HCT116 (cell line): ENCODE measurements around the gene DQX1. TPM values are rescaled to one million over a fixed set of nuclear protein-coding genes. Genes with fewer than 3 reads are reported as not detected.

ENCODE experiments used
- ATAC-seq: fragments of 200-7000 bp; cut with Tn5 transposase; 2 replicates; pipeline ENCODE4 v1.9.1; 2020; ENCODE audit warnings: mild to moderate bottlenecking, moderate library complexity
- BruUV-seq: library from RNA; stranded (reverse); fragments of 400-500 nt; replicated peaks from 2 replicates; lab custom pipeline; 2021; lab: Mats Ljungman, UMichigan
- CTCF ChIA-PET: fragments of 300-600 bp; sonication (Branson Sonifier 250); formaldehyde crosslinking; loops from one replicate; lab custom pipeline; 2021; ENCODE audit warnings: antibody characterized with exemption; lab: Charles Lee
- POLR2A ChIA-PET: fragments of 300-600, 350-600 bp; sonication (Branson Sonifier 250); formaldehyde crosslinking; loops from one replicate; lab custom pipeline; 2021; ENCODE audit warnings: antibody characterized with exemption; lab: Charles Lee
- RAD21 ChIA-PET, 2 experiments: fragments of 300-600 bp; sonication (Branson Sonifier 250); formaldehyde crosslinking; loops; one replicate each; lab custom pipeline; 2023; ENCODE audit warnings: low total read pairs in 2 of 2; ENCODE audit not compliant: uncharacterized antibody in 2 of 2, unreplicated experiment in 2 of 2, low non-redundant PET in 1 of 2; lab: Charles Lee
- DNase-seq: peaks from one replicate; pipeline ENCODE4 v3.0.0-alpha.2; 2010; ENCODE audit warnings: low read depth, low spot score
- H2AFZ ChIP-seq: fragments of 200-600 bp; shearing (Covaris generic), sonication (generic); 2 replicates; pipeline ENCODE4 v1.6.1; 2017; ENCODE audit warnings: low read depth, mixed run types, mixed read lengths, antibody characterized with exemption, low read length; ENCODE audit not compliant: poor library complexity, severe bottlenecking
- H3K27ac ChIP-seq: 2 replicates; pipeline ENCODE4 v1.5.1; 2012; ENCODE audit warnings: low read depth, low read length
- H3K27me3 ChIP-seq: fragments of 200-600 bp; sonication (generic); 2 replicates; pipeline ENCODE4 v1.6.1; 2016; ENCODE audit warnings: mixed run types, low read length, mixed read lengths; ENCODE audit not compliant: insufficient read depth
- H3K36me3 ChIP-seq, 2 experiments: fragments of 200-500 bp in 1 of 2; fragments of 200-600 bp in 1 of 2; sonication (Bioruptor generic) in 1 of 2; sonication (generic) in 1 of 2; 2 replicates each; pipeline versions ENCODE4 v1.5.1 to v1.6.1; 2014 to 2016; ENCODE audit warnings: low read length in 2 of 2, inconsistent platforms in 1 of 2, mixed read lengths in 1 of 2, mixed run types in 1 of 2; ENCODE audit not compliant: insufficient read depth in 2 of 2, control insufficient read depth in 1 of 2
- H3K4me1 ChIP-seq, 2 experiments: fragments of 200-600 bp in 1 of 2; sonication (generic) in 1 of 2; 2 replicates each; pipeline versions ENCODE4 v1.5.1 to v1.6.1; 2012 to 2017; ENCODE audit warnings: low read length in 2 of 2, inconsistent platforms in 1 of 2, mild to moderate bottlenecking in 1 of 2, mixed read lengths in 1 of 2, mixed run types in 1 of 2, moderate library complexity in 1 of 2; ENCODE audit not compliant: insufficient read depth in 2 of 2, control insufficient read depth in 1 of 2
- H3K4me2 ChIP-seq: fragments of 200-600 bp; sonication (generic); 2 replicates; pipeline ENCODE4 v1.6.1; 2017; ENCODE audit warnings: mixed run types, low read length, mixed read lengths
- H3K4me3 ChIP-seq, 2 experiments: fragments of 200-600 bp in 1 of 2; sonication (generic) in 1 of 2; replicated peaks in 1 of 2; 2 replicates each; pipeline ENCODE4 v1.5.1; 2011 to 2016; ENCODE audit warnings: low read length in 2 of 2, control low read depth in 1 of 2, low read depth in 1 of 2, mild to moderate bottlenecking in 1 of 2, mixed read lengths in 1 of 2, mixed run types in 1 of 2
- H3K79me2 ChIP-seq: fragments of 200-600 bp; sonication (generic); 2 replicates; pipeline ENCODE4 v1.6.1; 2017; ENCODE audit warnings: mild to moderate bottlenecking, mixed run types, low read length, moderate library complexity, mixed read lengths; ENCODE audit not compliant: insufficient read depth
- H3K9ac ChIP-seq: fragments of 200-600 bp; sonication (generic); 2 replicates; pipeline ENCODE4 v1.6.1; 2016; ENCODE audit warnings: low read length, mixed read lengths
- H3K9me2 ChIP-seq: fragments of 200-600 bp; sonication (generic), shearing (Covaris generic); 2 replicates; pipeline ENCODE4 v1.6.1; 2017; ENCODE audit warnings: mixed run types, mild to moderate bottlenecking, moderate library complexity; ENCODE audit not compliant: insufficient read depth
- H3K9me3 ChIP-seq, 2 experiments: fragments of 200-500 bp in 1 of 2; fragments of 200-600 bp in 1 of 2; sonication (Bioruptor generic) in 1 of 2; sonication (generic) in 1 of 2; 2 replicates each; pipeline ENCODE4 v1.6.1; 2014 to 2017; ENCODE audit warnings: low read length in 2 of 2, mixed read lengths in 2 of 2, inconsistent platforms in 1 of 2, low read depth in 1 of 2, mild to moderate bottlenecking in 1 of 2, mixed run types in 1 of 2, moderate library complexity in 1 of 2; ENCODE audit not compliant: control insufficient read depth in 1 of 2, insufficient read depth in 1 of 2
- H4K20me1 ChIP-seq: fragments of 200-600 bp; sonication (generic), shearing (Covaris generic); 2 replicates; pipeline ENCODE4 v1.6.1; 2017; ENCODE audit warnings: mixed run types, mild to moderate bottlenecking, moderate library complexity; ENCODE audit not compliant: insufficient read depth
- CBX3 ChIP-seq: IDR thresholded peaks from 2 replicates; pipeline ENCODE4 v1.6.1; 2012; ENCODE audit warnings: low read depth
- EGR1 ChIP-seq: IDR thresholded peaks from 2 replicates; pipeline ENCODE4 v1.6.1; 2012; ENCODE audit warnings: low read depth
- ELF1 ChIP-seq: IDR thresholded peaks from 2 replicates; pipeline ENCODE4 v1.6.1; 2012; ENCODE audit warnings: low read depth, borderline replicate concordance
- EZH2 ChIP-seq: fragments of 200-600 bp; sonication (generic); IDR thresholded peaks from 2 replicates; pipeline ENCODE4 v1.6.1; 2017; ENCODE audit warnings: antibody characterized with exemption, mixed run types
- EZH2phosphoT487 ChIP-seq: fragments of 200-600 bp; IDR thresholded peaks from 2 replicates; pipeline ENCODE4 v1.6.1; 2018; ENCODE audit warnings: antibody characterized with exemption, borderline replicate concordance
- FOSL1 ChIP-seq: IDR thresholded peaks from 2 replicates; pipeline ENCODE4 v1.6.1; 2012; ENCODE audit warnings: low read depth
- JUND ChIP-seq: IDR thresholded peaks from 2 replicates; pipeline ENCODE4 v1.6.1; 2012
- POLR2A ChIP-seq: IDR thresholded peaks from 2 replicates; pipeline ENCODE4 v1.7.0; 2011; ENCODE audit warnings: borderline replicate concordance; ENCODE audit not compliant: insufficient read depth, insufficient read length; ENCODE audit errors: extremely low read depth
- POLR2AphosphoS5 ChIP-seq: IDR thresholded peaks from 2 replicates; pipeline ENCODE4 v1.6.1; 2011; ENCODE audit warnings: mild to moderate bottlenecking, low read depth, low read length, moderate library complexity
- SP1 ChIP-seq: IDR thresholded peaks from 2 replicates; pipeline ENCODE4 v1.6.1; 2012; ENCODE audit warnings: low read depth
- TCF7L2 ChIP-seq: IDR thresholded peaks from 2 replicates; pipeline ENCODE4 v1.7.0; 2011; ENCODE audit warnings: borderline replicate concordance, inconsistent platforms; ENCODE audit not compliant: insufficient read depth, insufficient read length; ENCODE audit errors: extremely low read depth
- YY1 ChIP-seq: IDR thresholded peaks from 2 replicates; pipeline ENCODE4 v1.6.1; 2011; ENCODE audit warnings: low read length, low read depth, moderate library complexity, mild to moderate bottlenecking; ENCODE audit not compliant: insufficient replicate concordance; ENCODE audit errors: extremely low read depth
- ZBTB33 ChIP-seq: IDR thresholded peaks from 2 replicates; pipeline ENCODE4 v1.6.1; 2011; ENCODE audit warnings: mild to moderate bottlenecking, low read length, moderate library complexity; ENCODE audit not compliant: insufficient replicate concordance; ENCODE audit errors: extremely low read depth
- ZFX ChIP-seq: fragments of 450-650 bp; IDR thresholded peaks from 2 replicates; pipeline ENCODE4 v1.6.1; 2017
- ZNF274 ChIP-seq: fragments of 200-500 bp; sonication (Bioruptor generic); IDR thresholded peaks from 2 replicates; pipeline ENCODE4 v1.6.1; 2014; ENCODE audit warnings: mild to moderate bottlenecking, low read depth, low read length, inconsistent platforms
- intact Hi-C: fragments of 100-400 bp; cut with micrococcal nuclease; formaldehyde crosslinking; loops from 2 replicates; pipeline ENCODE4 v1.10.0; 2022
- total RNA-seq: library from RNA; stranded (reverse); gene quantifications from one replicate; pipeline ENCODE4 v1.2.1, GENCODE V29; 2021; ENCODE audit not compliant: unreplicated experiment
- TF ChIP-seq, protein P1 (sequence below): IDR thresholded peaks from 2 replicates; pipeline ENCODE4 v1.6.1; 2012; ENCODE audit warnings: low read depth
- TF ChIP-seq, protein P2 (sequence below), 3 experiments: fragments of 200-600 bp in 1 of 3; sonication (generic) in 1 of 3; IDR thresholded peaks in 2 of 3; conservative IDR thresholded peaks in 1 of 3; 2 replicates each; pipeline ENCODE4 v1.5.1; 2012 to 2017; ENCODE audit warnings: low read depth in 2 of 3, low read length in 2 of 3, antibody characterized with exemption in 1 of 3, borderline replicate concordance in 1 of 3, control low read depth in 1 of 3, mild to moderate bottlenecking in 1 of 3, mixed read lengths in 1 of 3, mixed run types in 1 of 3, moderate library complexity in 1 of 3; ENCODE audit not compliant: insufficient read depth in 1 of 3
- TF ChIP-seq, protein P3 (sequence below): IDR thresholded peaks from 2 replicates; pipeline ENCODE4 v1.6.1; 2012
- TF ChIP-seq, protein P4 (sequence below): IDR thresholded peaks from 2 replicates; pipeline ENCODE4 v1.6.1; 2012

DQX1 gene
- total RNA-seq, 1 experiment from 2014 or later: 0.98 TPM

GRCh38 chr2:74538881-74539339, 12.9 kb upstream of the DQX1 start:
- H3K9me3 ChIP-seq: no peaks in the 10 kb centered on the region
- POLR2A ChIA-PET: no interaction called here
- DNase-seq (no peak), ATAC-seq (no peak)
- no peaks in the 10 kb centered on the region for H4K20me1 ChIP-seq
- H3K4me2 ChIP-seq: no peak overlapping the region
- H2AFZ ChIP-seq: no peak overlapping the region
- TF ChIP-seq SP1 (no peak), POLR2A (no peak), ZFX (no peak), ZBTB33 (no peak), POLR2AphosphoS5 (no peak), ELF1 (no peak), EZH2 (no peak), CBX3 (no peak), ZNF274 (no peak), YY1 (no peak), JUND (no peak), FOSL1 (no peak), TCF7L2 (no peak), EZH2phosphoT487 (no peak), EGR1 (no peak)
- TF ChIP-seq, protein P1, sequence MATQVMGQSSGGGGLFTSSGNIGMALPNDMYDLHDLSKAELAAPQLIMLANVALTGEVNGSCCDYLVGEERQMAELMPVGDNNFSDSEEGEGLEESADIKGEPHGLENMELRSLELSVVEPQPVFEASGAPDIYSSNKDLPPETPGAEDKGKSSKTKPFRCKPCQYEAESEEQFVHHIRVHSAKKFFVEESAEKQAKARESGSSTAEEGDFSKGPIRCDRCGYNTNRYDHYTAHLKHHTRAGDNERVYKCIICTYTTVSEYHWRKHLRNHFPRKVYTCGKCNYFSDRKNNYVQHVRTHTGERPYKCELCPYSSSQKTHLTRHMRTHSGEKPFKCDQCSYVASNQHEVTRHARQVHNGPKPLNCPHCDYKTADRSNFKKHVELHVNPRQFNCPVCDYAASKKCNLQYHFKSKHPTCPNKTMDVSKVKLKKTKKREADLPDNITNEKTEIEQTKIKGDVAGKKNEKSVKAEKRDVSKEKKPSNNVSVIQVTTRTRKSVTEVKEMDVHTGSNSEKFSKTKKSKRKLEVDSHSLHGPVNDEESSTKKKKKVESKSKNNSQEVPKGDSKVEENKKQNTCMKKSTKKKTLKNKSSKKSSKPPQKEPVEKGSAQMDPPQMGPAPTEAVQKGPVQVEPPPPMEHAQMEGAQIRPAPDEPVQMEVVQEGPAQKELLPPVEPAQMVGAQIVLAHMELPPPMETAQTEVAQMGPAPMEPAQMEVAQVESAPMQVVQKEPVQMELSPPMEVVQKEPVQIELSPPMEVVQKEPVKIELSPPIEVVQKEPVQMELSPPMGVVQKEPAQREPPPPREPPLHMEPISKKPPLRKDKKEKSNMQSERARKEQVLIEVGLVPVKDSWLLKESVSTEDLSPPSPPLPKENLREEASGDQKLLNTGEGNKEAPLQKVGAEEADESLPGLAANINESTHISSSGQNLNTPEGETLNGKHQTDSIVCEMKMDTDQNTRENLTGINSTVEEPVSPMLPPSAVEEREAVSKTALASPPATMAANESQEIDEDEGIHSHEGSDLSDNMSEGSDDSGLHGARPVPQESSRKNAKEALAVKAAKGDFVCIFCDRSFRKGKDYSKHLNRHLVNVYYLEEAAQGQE: no peak
- TF ChIP-seq, protein P2, sequence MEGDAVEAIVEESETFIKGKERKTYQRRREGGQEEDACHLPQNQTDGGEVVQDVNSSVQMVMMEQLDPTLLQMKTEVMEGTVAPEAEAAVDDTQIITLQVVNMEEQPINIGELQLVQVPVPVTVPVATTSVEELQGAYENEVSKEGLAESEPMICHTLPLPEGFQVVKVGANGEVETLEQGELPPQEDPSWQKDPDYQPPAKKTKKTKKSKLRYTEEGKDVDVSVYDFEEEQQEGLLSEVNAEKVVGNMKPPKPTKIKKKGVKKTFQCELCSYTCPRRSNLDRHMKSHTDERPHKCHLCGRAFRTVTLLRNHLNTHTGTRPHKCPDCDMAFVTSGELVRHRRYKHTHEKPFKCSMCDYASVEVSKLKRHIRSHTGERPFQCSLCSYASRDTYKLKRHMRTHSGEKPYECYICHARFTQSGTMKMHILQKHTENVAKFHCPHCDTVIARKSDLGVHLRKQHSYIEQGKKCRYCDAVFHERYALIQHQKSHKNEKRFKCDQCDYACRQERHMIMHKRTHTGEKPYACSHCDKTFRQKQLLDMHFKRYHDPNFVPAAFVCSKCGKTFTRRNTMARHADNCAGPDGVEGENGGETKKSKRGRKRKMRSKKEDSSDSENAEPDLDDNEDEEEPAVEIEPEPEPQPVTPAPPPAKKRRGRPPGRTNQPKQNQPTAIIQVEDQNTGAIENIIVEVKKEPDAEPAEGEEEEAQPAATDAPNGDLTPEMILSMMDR (IDR thresholded peaks at IDR 0.05 in 2 of 3, conservative IDR thresholded peaks at IDR 0.05 in 1 of 3; ENCODE audit: borderline replicate concordance in 1 of 3, insufficient read depth in 1 of 3, low read depth in 2 of 3, low read length in 2 of 3): no peak
- TF ChIP-seq, protein P3, sequence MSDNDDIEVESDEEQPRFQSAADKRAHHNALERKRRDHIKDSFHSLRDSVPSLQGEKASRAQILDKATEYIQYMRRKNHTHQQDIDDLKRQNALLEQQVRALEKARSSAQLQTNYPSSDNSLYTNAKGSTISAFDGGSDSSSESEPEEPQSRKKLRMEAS: no peak
- TF ChIP-seq, protein P4, sequence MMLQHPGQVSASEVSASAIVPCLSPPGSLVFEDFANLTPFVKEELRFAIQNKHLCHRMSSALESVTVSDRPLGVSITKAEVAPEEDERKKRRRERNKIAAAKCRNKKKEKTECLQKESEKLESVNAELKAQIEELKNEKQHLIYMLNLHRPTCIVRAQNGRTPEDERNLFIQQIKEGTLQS: no peak
- CTCF ChIA-PET: no interaction called here
- no peaks in the 10 kb centered on the region; a peak in 1 of 4 replicates for H3K4me1 ChIP-seq
- no peaks in the 10 kb centered on the region for H3K9me2 ChIP-seq
- no peak overlapping the region for H3K4me3 ChIP-seq
- no peaks in the 10 kb centered on the region for H3K27me3 ChIP-seq
- BruUV-seq: no TSS peak
- no peaks in the 10 kb centered on the region for H3K36me3 ChIP-seq
- intact Hi-C loops: no loop called here
- RAD21 ChIA-PET: no interaction called here
- no peak overlapping the region for H3K27ac ChIP-seq
- no peaks in the 10 kb centered on the region for H3K79me2 ChIP-seq
- no peak overlapping the region for H3K9ac ChIP-seq
